B cell (primary cell): Measurements from ENCODE around the gene HPF1.

Experiments
- CTCF ChIP-seq: fragments of 200-600 bp; IDR thresholded peaks from one replicate; pipeline ENCODE4 v1.8.0; 2022; ENCODE audit warnings: antibody characterized with exemption, mild to moderate bottlenecking
- EZH2 ChIP-seq: IDR thresholded peaks from 2 replicates; pipeline ENCODE4 v1.6.1; 2012; ENCODE audit warnings: borderline replicate concordance, low read depth, mild to moderate bottlenecking, moderate library complexity, low read length; ENCODE audit not compliant: insufficient read depth, poor library complexity, severe bottlenecking

GRCh38 chr4:169715826-169716225 lies 41.9 kb downstream of the HPF1 start:
- TF ChIP-seq CTCF (no peak), EZH2 (no peak)
